ENCODE results near the gene CMTM5. TPM values are rescaled to one million over a fixed set of nuclear protein-coding genes. Genes with fewer than 3 reads are reported as not detected.

CMTM5 gene
- total RNA-seq, 1 donor from 2014 or later, result 2.9 TPM

GRCh38 chr14:23364164-23365035 is 12.4 kb upstream of the CMTM5 start:
- Histone ChIP-seq H3K36me3 (peaks cover 0 to 10% of the 10 kb centered on the region in 2 donors), H3K9me3 (no peaks in the 10 kb centered on the region), H3K4me3 (peak overlapping the region; percentile 65 to 86), H3K4me1 (peaks cover 5 to 18% of the 10 kb centered on the region in 2 donors), H3K27me3 (no peaks in the 10 kb centered on the region), H3K27ac (peak overlapping the region; percentile 95 to 97)
- intact Hi-C loops (cut with DNase I), result loop anchor here (1.0 to 10.0 kb wide), 5 partner anchors 12 to 1070 kb away; partner anchors contain the start of genes HOMEZ, NGDN, SLC22A17 and THTPA
- DNase-seq (ENCODE audit: low spot score in 2 of 2), result peak in 1 of 2 donors; percentile 71
- TF ChIP-seq, protein P1, sequence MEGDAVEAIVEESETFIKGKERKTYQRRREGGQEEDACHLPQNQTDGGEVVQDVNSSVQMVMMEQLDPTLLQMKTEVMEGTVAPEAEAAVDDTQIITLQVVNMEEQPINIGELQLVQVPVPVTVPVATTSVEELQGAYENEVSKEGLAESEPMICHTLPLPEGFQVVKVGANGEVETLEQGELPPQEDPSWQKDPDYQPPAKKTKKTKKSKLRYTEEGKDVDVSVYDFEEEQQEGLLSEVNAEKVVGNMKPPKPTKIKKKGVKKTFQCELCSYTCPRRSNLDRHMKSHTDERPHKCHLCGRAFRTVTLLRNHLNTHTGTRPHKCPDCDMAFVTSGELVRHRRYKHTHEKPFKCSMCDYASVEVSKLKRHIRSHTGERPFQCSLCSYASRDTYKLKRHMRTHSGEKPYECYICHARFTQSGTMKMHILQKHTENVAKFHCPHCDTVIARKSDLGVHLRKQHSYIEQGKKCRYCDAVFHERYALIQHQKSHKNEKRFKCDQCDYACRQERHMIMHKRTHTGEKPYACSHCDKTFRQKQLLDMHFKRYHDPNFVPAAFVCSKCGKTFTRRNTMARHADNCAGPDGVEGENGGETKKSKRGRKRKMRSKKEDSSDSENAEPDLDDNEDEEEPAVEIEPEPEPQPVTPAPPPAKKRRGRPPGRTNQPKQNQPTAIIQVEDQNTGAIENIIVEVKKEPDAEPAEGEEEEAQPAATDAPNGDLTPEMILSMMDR (IDR thresholded peaks at IDR 0.05), result no peak

DNA sequence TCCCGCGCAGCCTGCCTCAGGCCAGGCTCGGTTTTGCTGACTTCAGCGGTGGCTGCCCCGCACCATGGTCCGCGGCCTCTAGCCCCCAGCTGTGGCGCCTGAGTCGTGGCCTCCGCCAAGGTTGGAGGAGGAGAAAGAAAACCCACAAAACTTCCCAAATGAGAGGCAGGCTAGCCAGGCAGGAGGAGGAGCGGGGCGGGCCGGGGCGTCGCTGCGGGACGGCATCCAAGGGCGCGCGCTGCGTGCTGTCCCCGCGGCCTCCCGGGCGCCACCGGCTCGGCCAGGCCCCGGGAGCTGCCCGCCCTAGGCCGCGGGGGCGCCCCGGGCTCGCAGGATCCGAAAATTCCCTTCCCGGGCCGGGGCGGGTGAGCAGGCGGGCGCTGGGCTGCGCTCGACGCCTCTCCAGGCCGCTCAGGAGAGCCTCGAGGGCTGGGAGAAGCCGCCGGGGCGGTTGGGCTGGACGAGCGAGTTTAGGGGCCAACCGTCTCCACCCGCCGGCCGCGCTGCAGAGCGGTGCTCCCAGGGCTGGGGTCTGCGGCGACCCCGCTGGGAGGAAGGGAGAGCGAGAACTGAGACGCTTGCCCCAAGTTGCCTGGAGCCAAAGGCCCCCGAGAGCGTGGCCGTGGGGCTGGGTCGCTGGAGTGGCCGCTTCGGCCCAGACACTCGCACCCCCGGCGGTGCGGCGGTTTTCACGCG is 11.7 kb upstream of the CMTM5 start, which contains the start of gene EFS:
Gene EFS (minus strand): TSS at position 137 of the 696 bp plus-strand sequence. CDS start 147 bp downstream, outside the sequence.
- Histone ChIP-seq H3K4me3 (peak within 1 kb of the TSS; percentile 65 to 86), H3K27me3 (no peaks in the 10 kb centered on the region), H3K27ac (peak within 1 kb of the TSS; percentile 95 to 97), H3K9me3 (no peaks in the 10 kb centered on the region), H3K36me3 (peaks cover 0 to 2% of the 10 kb centered on the region in 2 donors), H3K4me1 (peaks cover 5 to 18% of the 10 kb centered on the region in 2 donors)
- intact Hi-C loops (cut with DNase I), result loop anchor here (1.0 to 10.0 kb wide), 5 partner anchors 13 to 1070 kb away; partner anchors contain the start of genes HOMEZ, NGDN, SLC22A17 and THTPA
- peak in 1 of 2 donors; percentile 68 for DNase-seq (ENCODE audit: low spot score in 2 of 2)
- TF ChIP-seq, protein P1 (IDR thresholded peaks at IDR 0.05), result no peak

DNA sequence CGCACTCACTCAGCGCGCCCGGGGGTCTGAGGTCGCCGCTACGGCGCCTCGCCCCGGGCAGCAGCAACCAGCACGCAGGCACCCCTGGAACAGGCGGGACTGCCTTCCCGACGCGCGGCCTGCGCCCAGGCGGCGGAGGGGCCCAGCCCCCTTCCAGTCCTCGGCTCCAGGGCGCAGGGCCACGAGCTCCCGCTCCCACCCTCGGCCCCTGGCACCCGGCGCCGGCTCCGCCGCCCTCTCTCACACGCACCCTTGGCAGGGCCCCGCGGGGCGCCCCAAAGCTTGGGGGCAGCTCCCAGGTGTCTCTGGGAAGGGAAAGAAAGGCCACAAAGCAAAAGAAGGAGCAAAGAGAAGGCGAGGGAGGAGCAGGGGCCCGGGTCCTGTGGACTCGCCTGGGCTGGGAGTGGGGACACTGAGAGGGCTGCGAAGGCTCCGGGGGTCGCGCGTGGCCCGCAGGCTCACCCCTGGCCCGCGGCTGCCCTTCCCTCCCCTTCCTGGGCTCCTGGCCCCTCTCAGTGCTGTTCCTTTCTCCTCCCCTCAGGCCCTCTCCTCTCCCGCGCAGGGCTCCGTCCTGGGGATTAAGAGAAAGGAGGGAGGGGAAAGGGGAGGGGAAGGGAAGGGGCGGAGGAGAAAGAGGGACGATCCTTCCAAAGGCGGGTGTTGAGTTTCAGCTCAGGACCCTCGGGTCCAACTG is 11.0 kb upstream of the CMTM5 start:
- TF ChIP-seq, protein P1 (IDR thresholded peaks at IDR 0.05), result no peak
- intact Hi-C loops (cut with DNase I), result loop anchor here (1.0 to 10.0 kb wide), 6 partner anchors 14 to 1069 kb away; partner anchors contain the start of genes HOMEZ, NGDN, PABPN1 and SLC22A17
- H3K4me1 ChIP-seq, result peaks cover 5 to 18% of the 10 kb centered on the region in 2 donors

DNA sequence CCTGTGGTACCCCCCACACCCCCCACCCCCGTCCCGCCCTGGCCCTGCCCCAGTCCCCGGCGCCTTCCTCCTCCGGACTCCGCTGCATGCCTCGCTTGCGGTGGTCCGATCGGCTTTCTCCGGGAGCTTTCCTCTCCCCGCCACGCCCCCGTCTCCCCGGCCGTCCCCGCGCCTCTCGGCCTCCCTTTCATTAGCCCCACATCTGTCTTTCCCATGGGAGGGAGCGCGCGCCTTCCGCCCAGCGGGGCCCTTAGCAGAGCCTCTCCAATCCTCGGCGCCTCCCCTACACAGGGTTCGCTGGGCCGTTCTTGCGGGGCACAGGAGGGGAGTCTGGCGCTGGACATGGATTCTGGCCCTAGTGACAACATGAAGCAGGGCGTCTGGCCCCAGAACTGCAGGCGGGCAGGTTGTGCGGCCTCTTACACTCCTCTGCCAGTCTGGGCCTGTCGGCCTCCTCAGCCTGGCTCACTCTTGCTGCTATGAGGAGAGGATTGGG is 10.4 kb upstream of the CMTM5 start:
- no peaks in the 10 kb centered on the region for H3K27me3 ChIP-seq
- H3K9me3 ChIP-seq, result no peaks in the 10 kb centered on the region
- peak in 1 of 2 donors; percentile 83 for DNase-seq (ENCODE audit: low spot score in 2 of 2)
- intact Hi-C loops (cut with DNase I), result loop anchor here (1.0 to 10.0 kb wide), 5 partner anchors 45 to 1068 kb away; partner anchors contain the start of genes HOMEZ, NGDN, PABPN1 and THTPA
- H3K36me3 ChIP-seq, result no peaks in the 10 kb centered on the region
- H3K27ac ChIP-seq, result peak overlapping the region; percentile 95 to 97
- peak overlapping the region; percentile 65 to 86 for H3K4me3 ChIP-seq
- H3K4me1 ChIP-seq, result peaks cover 5 to 18% of the 10 kb centered on the region in 2 donors
- TF ChIP-seq, protein P1 (IDR thresholded peaks at IDR 0.05), result no peak

More for the DNA sequence above, 11.0 kb upstream of the CMTM5 start:
- no peaks in the 10 kb centered on the region for H3K36me3 ChIP-seq
- H3K4me3 ChIP-seq, result peak overlapping the region; percentile 65 to 86
- no peaks in the 10 kb centered on the region for H3K9me3 ChIP-seq
- DNase-seq (ENCODE audit: low spot score in 2 of 2), result peak in 1 of 2 donors; percentile 78
- no peaks in the 10 kb centered on the region for H3K27me3 ChIP-seq
- H3K27ac ChIP-seq, result peak overlapping the region; percentile 95 to 97

GRCh38 chr14:23370221-23370620 is 6.6 kb upstream of the CMTM5 start:
- H3K36me3 ChIP-seq, result no peaks in the 10 kb centered on the region
- no peak overlapping the region for H3K27ac ChIP-seq
- H3K9me3 ChIP-seq, result no peaks in the 10 kb centered on the region
- H3K4me1 ChIP-seq, result peaks cover 0 to 4% of the 10 kb centered on the region in 2 donors
- H3K27me3 ChIP-seq, result no peaks in the 10 kb centered on the region
- DNase-seq (ENCODE audit: low spot score in 2 of 2), result no peak
- TF ChIP-seq, protein P1 (IDR thresholded peaks at IDR 0.05), result no peak
- intact Hi-C loops (cut with DNase I), result no loop called here
- no peak overlapping the region for H3K4me3 ChIP-seq
